Fibroblast of skin of abdomen (primary cell): ENCODE results near the gene FEV.
A peak's percentile ranks its signal among the peaks of the same experiment; 100 is the strongest.

Experiments
- DNase-seq: peaks from one replicate; pipeline ENCODE4 v3.0.0-alpha.2; 2013

The FEV gene

GRCh38 chr2:218992196-218992595 is 7.2 kb upstream of the FEV start:
- no peak for DNase-seq

- DNase-seq: peak; percentile 30
These were observed 6.7 kb upstream of the FEV start for GRCh38 chr2:218991674-218992168.

DNA sequence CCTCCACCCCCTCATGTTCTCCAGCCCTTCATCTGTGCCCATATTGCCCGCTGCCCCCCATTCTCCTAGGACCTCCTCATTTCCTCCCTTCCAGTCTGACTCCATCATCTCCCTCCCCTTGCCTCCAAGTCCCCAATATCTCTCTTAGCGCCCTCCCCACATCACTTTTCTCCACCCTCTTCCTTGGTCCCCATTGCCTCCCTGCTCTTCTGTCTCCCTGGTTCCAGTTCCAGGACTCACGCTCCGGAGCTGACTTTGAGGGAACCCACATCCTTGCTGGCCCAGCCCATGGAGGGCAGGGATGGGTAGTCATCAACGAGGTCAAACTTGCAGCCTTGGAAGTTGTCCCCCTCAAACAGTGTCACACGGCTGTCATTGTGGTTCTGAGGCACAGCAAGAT is 5.6 kb upstream of the FEV start:
- no peak for DNase-seq

DNA sequence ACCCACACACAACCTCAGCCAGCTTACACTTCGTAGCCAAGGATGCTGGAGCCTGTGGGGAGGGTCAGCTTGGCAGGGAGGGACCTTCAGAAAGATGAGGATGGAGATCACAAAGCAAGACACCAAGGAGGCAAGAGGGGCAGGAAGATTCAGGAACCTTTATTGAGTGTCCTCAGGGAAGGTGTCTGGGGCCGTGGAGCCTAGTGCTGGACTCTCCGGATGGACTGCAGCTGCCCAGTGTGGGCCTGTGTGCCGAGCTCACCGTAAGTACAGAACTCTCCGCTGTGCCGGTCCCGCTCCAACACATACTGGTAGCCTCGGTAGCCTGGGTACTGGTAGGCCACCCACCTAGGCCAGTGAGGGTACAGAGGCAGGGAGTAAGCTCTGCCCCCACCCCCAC is 5.1 kb upstream of the FEV start:
- DNase-seq: no peak

DNA sequence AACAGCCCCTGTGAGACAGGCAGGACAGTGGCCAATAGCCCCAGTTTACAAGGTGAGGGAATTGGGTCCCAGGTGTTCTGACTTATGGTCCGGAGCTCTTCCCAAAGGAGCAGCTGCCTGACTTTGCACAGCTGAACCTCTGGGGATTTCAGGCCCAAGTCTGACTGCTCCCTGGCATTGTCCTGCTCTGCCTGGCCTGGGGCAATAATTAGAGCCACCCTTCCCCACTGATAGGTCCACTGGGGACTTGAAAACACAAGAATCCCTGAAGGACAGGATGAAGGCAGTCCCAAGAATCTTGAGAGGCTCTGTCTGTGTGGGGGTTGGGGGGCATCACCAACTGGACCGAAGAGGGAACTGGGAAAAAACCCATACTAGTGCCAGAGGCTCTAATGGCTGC is 3.7 kb upstream of the FEV start:
- DNase-seq: no peak

- no peak for DNase-seq
These were observed 3.2 kb upstream of the FEV start for GRCh38 chr2:218988164-218988563.

DNA sequence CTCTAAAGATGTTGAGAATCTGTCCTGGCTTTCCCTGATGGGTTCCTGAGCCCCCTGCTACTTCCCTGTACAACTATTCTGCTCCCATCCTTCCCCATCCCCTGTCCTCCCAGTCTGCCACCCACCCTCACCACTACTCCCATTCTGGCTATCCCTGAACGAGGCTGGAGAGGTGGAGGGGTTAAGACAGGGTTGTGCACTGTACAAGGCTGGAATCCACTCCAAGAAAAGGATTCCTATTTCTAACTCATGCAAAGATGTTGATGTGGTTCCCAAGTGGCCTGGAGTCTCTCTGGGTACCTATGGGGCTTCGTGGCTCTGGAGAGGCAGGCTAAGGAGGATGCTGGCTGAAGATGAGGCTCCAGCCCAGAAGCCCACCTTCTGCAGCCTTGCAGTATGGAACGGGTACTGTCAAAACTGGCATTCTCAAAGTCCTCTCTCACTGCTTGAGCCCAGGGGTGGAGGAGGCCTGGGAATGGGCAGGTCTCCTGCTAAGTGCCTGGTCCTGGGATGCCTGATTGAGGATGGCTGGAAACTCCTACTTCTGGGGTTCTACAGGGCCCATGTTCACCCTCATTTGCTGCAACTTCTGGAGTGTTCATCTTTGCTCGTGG is 1.3 kb upstream of the FEV start:
- DNase-seq: no peak

GRCh38 chr2:218985325-218986091 is 524 bp upstream of the FEV start:
- no peak for DNase-seq

GRCh38 chr2:218984239-218985020 is 554 bp downstream of the FEV start:
- DNase-seq: no peak

DNA sequence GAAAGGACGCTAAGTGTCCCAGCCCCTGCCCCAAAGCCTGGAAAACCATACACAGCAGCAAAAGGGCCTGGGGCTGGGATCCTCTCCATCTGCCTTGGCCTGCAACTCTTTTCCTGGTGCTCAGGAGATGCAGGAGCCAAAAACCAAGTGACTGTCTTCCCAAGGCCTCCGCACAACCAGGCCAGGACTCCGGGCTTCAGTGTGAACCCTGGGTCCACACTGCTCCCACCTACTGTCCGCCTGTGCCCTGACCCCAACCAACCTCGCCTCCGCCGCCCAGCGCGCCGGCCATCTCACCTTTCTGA is 1.1 kb downstream of the FEV start:
- no peak for DNase-seq

DNA sequence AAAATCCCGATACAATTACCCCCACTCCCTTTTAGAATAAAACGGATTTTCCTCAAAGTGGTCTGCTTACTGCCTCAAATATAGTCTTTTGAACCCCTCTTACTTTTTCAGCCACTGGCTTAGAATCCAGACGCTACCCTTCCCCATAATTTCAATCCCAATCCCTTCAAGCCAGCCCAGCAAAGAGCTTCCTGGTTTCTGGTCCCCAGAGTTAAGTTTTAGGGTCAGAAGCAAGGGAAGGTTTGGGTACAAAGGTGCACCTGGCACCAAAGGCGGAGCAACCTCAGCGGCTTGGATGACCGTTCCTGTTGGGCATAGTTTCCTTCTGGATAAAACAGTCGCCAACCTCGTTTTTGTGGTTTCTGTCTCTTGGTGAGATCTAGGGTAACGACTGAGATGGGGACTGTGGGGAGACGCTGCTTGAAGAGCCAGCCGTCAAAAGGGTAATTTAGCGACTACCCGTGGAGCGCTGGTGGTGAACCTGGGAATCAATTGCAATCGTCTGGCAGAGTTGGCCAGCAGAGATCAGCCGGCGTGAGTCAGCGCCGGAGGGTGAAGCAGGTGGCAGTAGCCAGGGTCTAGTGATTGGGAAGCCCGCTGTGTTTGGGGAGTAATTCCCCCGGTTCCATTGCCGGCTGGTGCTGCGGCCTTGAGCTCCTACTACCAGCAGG is 1.6 kb downstream of the FEV start:
- DNase-seq: no peak

GRCh38 chr2:218982586-218983262 is 2.3 kb downstream of the FEV start:
- no peak for DNase-seq

GRCh38 chr2:218981881-218982585 is 3.0 kb downstream of the FEV start:
- DNase-seq: no peak

DNA sequence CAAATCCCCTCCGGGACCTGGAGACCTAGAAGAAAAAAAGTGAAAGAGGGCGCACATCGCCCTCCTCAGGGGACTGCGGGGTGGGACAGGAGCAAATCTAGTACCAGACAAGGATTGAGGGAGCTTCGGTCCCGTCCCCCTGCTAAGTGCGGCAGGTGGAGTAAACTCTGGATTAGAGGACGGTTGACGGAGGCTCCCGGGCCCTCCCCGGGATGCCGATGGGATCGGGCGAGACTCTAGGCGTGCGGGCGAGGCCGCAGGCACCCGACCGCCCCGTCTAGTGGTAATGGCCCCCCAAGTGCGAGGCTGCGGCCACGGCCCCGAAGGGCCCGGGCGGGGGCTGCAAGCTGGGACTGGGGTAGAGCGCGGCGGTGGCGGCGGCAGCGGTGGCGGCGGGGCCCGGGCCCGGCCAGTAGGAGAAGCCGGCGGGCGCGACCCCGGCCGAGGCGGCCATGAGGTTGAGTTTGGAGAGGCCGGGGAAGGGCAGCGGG is 3.5 kb downstream of the FEV start:
- no peak for DNase-seq

DNA sequence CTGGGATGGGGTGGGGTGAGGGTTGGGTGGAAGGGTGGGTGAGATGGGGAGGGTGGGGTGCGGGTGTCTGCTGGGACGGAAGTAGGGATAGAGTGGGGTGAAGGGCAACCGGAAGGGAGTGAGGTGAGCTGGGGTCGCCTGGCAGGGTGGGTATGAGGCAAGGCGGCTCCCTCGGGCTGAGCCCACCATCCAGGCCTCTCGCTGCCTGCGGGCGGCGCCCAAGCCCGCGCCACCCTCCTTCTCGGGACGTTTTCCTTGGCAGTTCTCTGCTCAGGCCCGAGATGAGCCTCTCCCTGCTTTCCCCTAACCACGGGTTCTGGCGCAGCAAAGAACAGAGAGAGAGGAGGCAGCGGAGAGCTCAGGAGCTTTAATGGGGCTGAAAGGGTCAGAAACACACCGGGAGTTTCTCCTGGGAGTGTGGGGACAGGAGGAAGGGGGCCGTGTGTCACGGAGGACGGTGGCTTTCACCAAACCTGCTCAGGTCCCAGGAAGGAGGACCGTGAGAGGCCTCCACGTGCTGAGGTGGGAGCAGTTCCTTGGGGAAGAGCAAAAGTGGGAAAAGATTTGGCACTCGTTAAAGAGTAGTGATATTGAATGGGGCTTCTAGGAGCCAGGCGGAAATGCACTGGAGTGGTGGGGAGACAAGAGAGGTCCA is 4.1 kb downstream of the FEV start:
- no peak for DNase-seq

DNA sequence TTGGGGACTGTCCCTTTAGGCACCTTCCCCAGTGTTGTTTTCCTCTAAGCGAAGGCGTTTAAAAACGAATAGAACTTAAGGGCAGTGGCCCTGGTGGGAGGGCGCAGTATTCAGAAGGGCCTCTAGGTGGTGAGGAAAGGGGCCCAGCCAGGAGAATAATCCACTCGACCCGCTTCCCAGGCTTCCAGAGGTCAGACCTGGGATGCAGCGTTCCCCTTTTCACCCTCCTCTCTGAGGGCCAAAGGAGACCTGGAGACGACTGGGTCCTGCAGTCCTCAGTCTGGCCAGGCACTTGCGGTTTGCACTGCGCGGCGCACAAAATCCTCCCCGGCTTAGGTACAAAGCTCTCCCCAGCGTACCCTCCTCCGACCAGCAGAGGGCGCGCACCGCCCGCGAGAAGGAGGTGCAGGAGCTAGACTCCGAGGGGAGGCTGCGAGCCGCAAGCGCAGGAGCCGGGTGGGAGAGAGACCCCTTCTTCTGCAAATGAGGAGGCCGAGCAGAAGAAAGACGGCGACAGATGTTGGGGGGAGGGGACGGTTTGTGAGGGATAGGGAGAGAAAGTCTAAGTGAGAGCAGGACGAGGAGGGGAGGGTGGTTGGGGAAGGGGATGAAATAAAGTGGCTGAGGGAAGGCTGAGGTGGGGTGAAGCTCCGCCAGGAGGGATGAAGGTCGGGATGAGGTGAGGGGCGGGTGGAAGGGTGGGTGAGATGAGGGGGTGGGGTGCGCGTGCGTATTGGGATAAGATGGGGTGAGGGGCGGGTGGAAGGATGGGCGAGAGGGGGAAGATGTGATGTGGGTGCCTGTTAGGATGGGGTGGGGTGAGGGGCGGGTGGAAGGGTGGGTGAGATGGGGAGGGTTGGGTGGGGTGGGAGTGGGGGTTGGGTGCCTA is 4.9 kb downstream of the FEV start:
- peak; percentile 57 for DNase-seq

DNA sequence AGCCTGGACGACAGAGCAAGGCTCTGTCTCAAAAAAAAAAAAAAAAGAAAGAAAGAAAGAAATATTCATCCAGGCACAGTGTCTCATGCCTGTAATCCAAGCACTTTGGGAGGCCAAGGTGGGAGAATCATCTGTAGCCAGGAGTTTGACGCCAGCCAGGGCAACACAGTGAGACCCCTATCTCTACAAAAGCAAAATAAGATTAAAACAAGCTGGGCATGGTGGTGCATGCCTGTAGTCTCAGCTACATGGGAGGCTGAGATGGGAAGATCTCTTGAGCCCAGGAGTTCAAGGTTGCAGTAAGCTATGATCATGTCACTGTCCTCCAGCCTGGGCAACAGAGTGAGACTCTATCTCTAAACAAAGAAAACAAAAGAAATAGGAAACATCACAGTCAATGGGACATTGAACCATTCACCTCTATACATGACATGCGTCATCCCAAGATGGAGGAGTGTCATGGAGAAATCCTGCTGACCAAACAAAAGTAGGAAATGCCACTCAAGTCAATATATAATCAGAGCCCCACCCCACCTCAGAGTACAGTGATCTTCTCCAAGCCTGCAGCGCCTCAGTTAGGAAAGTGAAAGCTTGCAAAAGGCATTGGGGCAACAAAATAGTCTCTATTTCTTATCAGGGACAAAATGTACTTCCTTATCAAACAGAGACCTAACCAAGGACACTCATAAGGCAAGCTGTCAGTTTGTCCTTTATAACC is 9.8 kb downstream of the FEV start:
- DNase-seq: no peak

DNA sequence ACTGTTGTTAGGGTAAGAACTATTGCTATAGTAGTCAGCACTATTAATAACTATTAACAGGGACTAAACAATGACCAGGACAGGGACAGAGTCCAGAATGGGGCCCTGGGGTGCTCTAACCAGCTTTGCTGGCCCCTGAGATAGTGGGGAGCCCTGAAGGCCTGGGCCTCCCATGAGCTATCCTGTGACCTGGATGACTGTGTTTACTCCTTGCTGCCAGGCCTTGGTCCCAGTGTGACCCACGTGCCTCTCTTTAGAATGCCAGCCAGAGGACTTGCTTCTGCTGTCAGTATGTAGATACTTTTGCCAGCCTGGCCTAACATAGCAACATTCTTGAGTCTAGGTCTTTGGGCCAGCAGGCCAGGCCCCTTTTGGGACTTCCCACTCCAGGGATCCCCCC is 14.1 kb downstream of the FEV start:
- DNase-seq: no peak

- DNase-seq: peak; percentile 53
These were observed 20.8 kb downstream of the FEV start for GRCh38 chr2:218964041-218964771.
